ENCODE measurements around the gene CCSAP. TPM values are rescaled to one million over a fixed set of nuclear protein-coding genes. Genes with fewer than 3 reads are reported as not detected.
A peak's percentile ranks its signal among the peaks of the same experiment; 100 is the strongest.
"Not testable (repeated sequence)": the region's sequence is repeated elsewhere in the genome, so short reads cannot be mapped to it uniquely, and the experiment has no call there.

CCSAP gene
- total RNA-seq, 2 experiments from 2014 or later, result 7.9 to 8.4 TPM

DNA sequence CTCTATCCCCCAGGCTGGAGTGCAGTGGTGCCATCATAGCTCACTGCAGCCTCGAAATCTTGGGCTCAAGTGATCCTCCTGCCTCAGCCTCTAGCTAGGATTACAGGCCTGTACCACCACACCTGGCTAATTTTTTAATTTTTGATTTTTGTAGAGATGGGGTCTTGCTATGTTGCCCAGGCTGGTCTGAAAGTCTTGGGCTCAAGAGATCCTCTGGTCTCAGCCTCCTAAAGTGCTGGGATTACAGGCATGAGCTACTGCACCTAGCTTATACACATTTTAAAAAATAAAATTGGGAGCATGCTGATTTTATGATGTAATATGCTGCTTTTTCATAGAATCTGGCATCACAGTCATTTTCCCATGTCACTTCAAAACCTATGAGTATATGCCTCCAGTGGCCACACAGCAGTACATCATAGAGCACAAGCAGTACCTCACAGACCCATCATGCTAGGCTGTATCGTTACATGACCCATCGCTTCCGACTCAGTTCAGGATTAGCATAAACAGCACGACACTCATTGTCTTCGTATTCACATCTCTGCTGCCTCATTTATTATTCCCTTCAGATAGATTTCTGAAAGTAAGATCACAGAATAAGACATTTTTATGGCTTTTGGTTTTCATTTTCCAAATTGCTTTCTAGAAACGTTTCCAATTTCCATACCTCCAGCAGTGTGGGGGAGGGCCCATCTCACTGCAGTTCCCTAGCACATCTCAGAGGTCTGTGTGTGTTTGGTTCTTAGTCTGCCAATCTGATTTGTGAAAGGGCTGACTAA lies 35.9 kb upstream of the CCSAP start:
- POLR2A ChIA-PET, result interaction anchor here (0.6 kb wide), 1 partner anchor 214 kb away, joined by 3 read pairs; no protein-coding TSS in a partner anchor
- Mint-ChIP-seq H3K9me3 (ENCODE audit: low read depth) (no peaks in the 10 kb centered on the region), H3K27me3 (no peaks in the 10 kb centered on the region), H3K4me3 (no peak overlapping the region), H3K27ac (no peak overlapping the region), H3K36me3 (ENCODE audit: low read depth) (no peaks in the 10 kb centered on the region), H3K4me1 (no peaks in the 10 kb centered on the region)
- DNase-seq (no peak), ATAC-seq (peak; percentile 60)
- intact Hi-C loops (cut with DNase I, micrococcal nuclease), result no loop called here
- CTCF ChIA-PET, result interaction anchor here (0.8 kb wide), 1 partner anchor 151 kb away, joined by 3 read pairs; no protein-coding TSS in a partner anchor

DNA sequence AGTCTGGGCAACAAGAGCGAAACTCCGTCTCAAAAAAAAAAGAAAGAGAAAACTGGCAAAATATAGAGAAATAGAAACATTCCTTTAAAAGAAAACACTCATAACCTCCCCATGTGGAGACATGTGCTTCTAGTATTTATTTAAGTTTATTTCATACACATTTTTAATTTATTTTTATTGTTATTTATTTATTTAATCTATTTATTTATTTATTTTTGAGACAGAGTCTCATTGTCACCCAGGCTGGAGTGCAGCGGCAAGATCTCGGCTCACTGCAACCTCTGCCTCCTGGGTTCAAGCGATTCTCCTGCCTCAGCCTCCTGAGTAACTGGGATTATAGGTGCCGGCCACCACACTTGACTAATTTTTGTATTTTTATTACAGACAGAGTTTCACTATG lies 35.2 kb upstream of the CCSAP start:
- POLR2A ChIA-PET; DNase-seq; H3K4me1 Mint-ChIP-seq; H3K27me3 Mint-ChIP-seq; H3K27ac Mint-ChIP-seq; H3K4me3 Mint-ChIP-seq; ATAC-seq; intact Hi-C loops (cut with DNase I, micrococcal nuclease); H3K36me3 Mint-ChIP-seq (ENCODE audit: low read depth); H3K9me3 Mint-ChIP-seq (ENCODE audit: low read depth); CTCF ChIA-PET: not testable (repeated sequence)

DNA sequence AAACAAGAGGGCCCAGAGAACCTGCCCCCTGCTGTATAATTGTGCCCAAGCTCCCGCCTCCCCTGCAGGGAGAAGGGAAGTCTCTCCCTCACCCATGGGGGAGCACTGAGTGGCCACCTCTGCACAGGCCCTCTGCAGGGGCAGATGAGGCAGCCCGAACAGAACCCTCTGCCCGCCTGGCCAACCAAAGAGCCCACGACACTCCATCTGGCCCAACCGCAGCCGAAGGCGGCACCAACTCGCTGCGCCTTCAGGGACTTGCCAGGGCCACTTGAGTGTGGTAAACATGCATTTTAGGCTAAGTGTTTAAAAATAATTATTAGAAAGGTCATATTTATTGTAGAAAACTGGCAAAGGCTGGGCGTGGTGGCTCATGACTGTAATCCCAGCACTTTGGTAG lies 34.6 kb upstream of the CCSAP start:
- H3K27me3 Mint-ChIP-seq, result no peaks in the 10 kb centered on the region
- H3K9me3 Mint-ChIP-seq (ENCODE audit: low read depth), result no peaks in the 10 kb centered on the region
- H3K27ac Mint-ChIP-seq, result no peak overlapping the region
- no peaks in the 10 kb centered on the region for H3K4me1 Mint-ChIP-seq
- DNase-seq (no peak), ATAC-seq (no peak)
- ChIA-PET POLR2A (no interaction called here), CTCF (no interaction called here)
- H3K36me3 Mint-ChIP-seq (ENCODE audit: low read depth), result no peaks in the 10 kb centered on the region
- intact Hi-C loops (cut with DNase I, micrococcal nuclease), result no loop called here
- no peak overlapping the region for H3K4me3 Mint-ChIP-seq

DNA sequence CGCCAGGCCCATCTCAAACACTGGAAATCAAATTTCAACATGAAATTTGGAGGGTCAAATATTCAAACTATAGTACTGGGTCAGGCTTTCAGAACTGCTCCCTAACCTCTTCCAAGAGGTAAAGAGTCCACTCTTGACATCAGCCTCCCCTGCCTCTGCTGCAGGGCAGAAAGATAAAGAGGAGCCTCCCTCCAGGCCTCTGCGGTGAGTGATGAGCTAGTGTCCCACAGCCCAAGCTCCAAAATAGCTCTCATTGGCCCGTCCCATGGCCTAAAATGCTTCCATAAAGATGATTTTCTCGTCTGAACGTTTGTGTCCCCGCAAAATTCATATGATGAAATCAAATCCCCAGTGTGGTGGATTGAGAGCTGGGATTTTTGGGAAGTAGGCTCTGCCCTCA lies 33.7 kb upstream of the CCSAP start:
- CTCF ChIA-PET, result interaction anchor here (0.5 kb wide), 1 partner anchor 140 kb away, joined by 3 read pairs; no protein-coding TSS in a partner anchor
- H3K36me3 Mint-ChIP-seq (ENCODE audit: low read depth), result no peaks in the 10 kb centered on the region
- no peaks in the 10 kb centered on the region for H3K27me3 Mint-ChIP-seq
- intact Hi-C loops (cut with DNase I, micrococcal nuclease), result no loop called here
- POLR2A ChIA-PET, result no interaction called here
- no peaks in the 10 kb centered on the region for H3K4me1 Mint-ChIP-seq
- H3K27ac Mint-ChIP-seq, result no peak overlapping the region
- no peak for DNase-seq
- no peak overlapping the region for H3K4me3 Mint-ChIP-seq
- H3K9me3 Mint-ChIP-seq (ENCODE audit: low read depth), result no peaks in the 10 kb centered on the region
- ATAC-seq, result no peak

DNA sequence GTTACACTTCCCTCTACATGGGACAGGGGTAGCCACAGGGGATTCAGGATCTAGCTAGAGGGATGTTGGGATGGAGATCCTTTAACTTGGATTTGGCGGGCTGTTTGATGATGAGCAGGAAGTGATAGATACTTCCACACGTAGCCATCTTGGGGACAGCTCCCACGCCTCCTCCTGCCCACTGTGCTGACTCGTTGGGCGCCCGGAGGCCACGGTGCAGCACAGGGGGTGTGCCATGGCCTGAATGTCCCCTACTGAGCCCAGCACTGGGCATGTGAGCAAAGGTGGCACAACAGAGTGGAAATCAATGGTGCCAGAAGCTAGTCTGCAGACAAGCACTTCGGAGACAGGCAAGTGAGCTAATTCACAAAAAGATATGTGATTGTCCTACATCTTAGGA lies 31.6 kb upstream of the CCSAP start:
- no peaks in the 10 kb centered on the region for H3K36me3 Mint-ChIP-seq (ENCODE audit: low read depth)
- H3K4me1 Mint-ChIP-seq, result no peaks in the 10 kb centered on the region
- CTCF ChIA-PET, result interaction anchor here (1.0 kb wide), 1 partner anchor 116 kb away, joined by 5 read pairs; no protein-coding TSS in a partner anchor
- peaks cover 3% of the 10 kb centered on the region for H3K27me3 Mint-ChIP-seq
- H3K27ac Mint-ChIP-seq, result no peak overlapping the region
- no peak for DNase-seq
- H3K4me3 Mint-ChIP-seq, result no peak overlapping the region
- intact Hi-C loops (cut with DNase I, micrococcal nuclease), result no loop called here
- POLR2A ChIA-PET, result no interaction called here
- no peaks in the 10 kb centered on the region for H3K9me3 Mint-ChIP-seq (ENCODE audit: low read depth)
- no peak for ATAC-seq

DNA sequence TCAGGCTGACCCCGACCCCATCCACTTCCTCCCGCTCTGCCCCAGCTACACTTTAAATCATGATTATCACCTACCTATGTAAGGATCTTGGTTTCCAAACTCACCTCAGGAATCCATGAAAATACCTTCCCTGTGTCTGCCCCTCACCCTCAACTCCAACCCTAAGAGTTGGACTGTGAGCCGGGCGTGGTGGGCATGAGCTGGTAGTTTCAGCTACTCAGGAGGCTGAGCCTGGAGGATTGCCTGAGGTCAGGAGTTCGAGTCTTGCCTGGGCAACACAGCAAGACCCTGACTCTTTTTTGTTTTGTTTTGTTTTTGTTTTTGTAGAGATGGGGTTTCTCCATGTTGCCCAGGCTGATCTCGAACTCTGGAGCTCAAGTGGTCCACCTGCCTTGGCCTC lies 30.5 kb upstream of the CCSAP start:
- Mint-ChIP-seq H3K36me3 (ENCODE audit: low read depth) (no peaks in the 10 kb centered on the region), H3K4me3 (no peak overlapping the region), H3K9me3 (ENCODE audit: low read depth) (no peaks in the 10 kb centered on the region), H3K27ac (no peak overlapping the region), H3K27me3 (peaks cover 3% of the 10 kb centered on the region), H3K4me1 (no peaks in the 10 kb centered on the region)
- intact Hi-C loops (cut with DNase I, micrococcal nuclease), result no loop called here
- ATAC-seq, result no peak
- DNase-seq, result no peak
- ChIA-PET CTCF (no interaction called here), POLR2A (no interaction called here)

DNA sequence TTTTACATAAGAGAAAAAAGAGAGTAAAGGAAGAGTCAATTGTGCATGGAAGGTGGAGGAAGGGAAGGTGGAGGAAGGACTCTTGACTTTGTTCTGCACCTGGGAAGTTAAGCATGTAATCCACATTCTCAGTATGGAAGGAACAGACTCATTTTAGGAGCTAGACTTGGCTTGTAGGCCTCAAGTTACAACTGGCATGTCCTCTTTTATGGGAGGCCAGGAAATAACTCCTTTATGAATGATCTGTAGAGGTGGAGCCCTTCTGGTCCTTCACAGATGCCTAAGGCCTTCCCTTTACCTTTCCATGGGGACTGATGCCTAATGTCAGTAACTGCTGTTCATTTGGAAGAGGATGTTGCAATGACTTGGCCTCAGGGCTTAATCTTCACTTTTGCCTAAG lies 29.4 kb upstream of the CCSAP start:
- no peaks in the 10 kb centered on the region for H3K9me3 Mint-ChIP-seq (ENCODE audit: low read depth)
- no peak overlapping the region for H3K4me3 Mint-ChIP-seq
- intact Hi-C loops (cut with DNase I, micrococcal nuclease), result no loop called here
- no peaks in the 10 kb centered on the region for H3K36me3 Mint-ChIP-seq (ENCODE audit: low read depth)
- no peaks in the 10 kb centered on the region for H3K4me1 Mint-ChIP-seq
- H3K27ac Mint-ChIP-seq, result no peak overlapping the region
- ATAC-seq (no peak), DNase-seq (no peak)
- ChIA-PET CTCF (interaction anchor here (0.5 kb wide), 1 partner anchor 13 kb away, joined by 3 read pairs; no protein-coding TSS in a partner anchor), POLR2A (no interaction called here)
- peaks cover 6% of the 10 kb centered on the region for H3K27me3 Mint-ChIP-seq

DNA sequence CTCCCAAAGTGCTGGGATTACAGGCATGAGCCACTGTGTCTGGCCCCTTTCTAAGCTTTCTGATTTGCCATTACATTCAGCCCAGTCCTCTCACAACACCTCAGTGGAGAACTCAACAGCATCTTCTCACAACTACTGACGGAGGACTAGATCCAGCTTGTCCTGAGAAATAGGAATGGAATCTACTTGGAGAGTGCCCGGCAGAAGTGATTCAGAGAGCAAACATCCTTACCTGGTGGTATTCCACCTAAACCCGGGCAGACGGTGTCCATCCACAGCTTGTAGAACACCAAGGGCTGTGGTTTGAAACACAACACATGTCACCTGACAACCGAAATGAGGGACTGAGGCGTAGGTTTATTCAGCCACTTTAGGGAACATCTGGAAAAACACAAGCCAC lies 28.8 kb upstream of the CCSAP start:
- POLR2A ChIA-PET, result no interaction called here
- intact Hi-C loops (cut with DNase I, micrococcal nuclease), result no loop called here
- DNase-seq (no peak), ATAC-seq (no peak)
- Mint-ChIP-seq H3K4me1 (no peaks in the 10 kb centered on the region), H3K27ac (no peak overlapping the region), H3K4me3 (no peak overlapping the region), H3K27me3 (peaks cover 6% of the 10 kb centered on the region), H3K36me3 (ENCODE audit: low read depth) (no peaks in the 10 kb centered on the region), H3K9me3 (ENCODE audit: low read depth) (no peaks in the 10 kb centered on the region)
- CTCF ChIA-PET, result interaction anchor here (0.5 kb wide), 1 partner anchor 712 kb away, joined by 3 read pairs; no protein-coding TSS in a partner anchor

DNA sequence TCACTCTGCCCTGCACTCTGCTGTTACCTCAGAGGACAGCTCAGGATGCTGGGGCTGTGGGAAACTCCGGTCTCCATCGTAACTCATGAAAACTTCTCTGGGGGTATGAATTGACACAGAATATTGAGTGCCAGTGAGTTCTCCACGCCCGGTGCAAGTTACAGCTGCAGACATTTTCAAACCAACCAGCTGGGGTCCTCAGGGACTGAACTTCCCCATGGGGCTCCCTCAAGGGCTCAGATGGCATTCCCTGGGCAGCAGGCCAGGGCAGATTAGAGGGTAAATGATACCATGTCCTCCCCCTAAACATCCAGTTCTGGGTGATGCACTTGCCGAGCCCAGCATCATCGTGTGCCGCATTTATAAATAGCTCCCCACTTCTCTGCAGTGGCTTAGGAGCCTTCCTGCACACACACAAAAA lies 27.8 kb upstream of the CCSAP start:
- ChIA-PET CTCF (interaction anchor here (1.1 kb wide), 1 partner anchor 9 kb away, joined by 3 read pairs; no protein-coding TSS in a partner anchor), POLR2A (no interaction called here)
- no peaks in the 10 kb centered on the region for H3K9me3 Mint-ChIP-seq (ENCODE audit: low read depth)
- peaks cover 6% of the 10 kb centered on the region for H3K27me3 Mint-ChIP-seq
- no peaks in the 10 kb centered on the region for H3K36me3 Mint-ChIP-seq (ENCODE audit: low read depth)
- intact Hi-C loops (cut with DNase I, micrococcal nuclease), result no loop called here
- ATAC-seq (no peak), DNase-seq (no peak)
- H3K4me3 Mint-ChIP-seq, result no peak overlapping the region
- no peak overlapping the region for H3K27ac Mint-ChIP-seq
- no peaks in the 10 kb centered on the region for H3K4me1 Mint-ChIP-seq

DNA sequence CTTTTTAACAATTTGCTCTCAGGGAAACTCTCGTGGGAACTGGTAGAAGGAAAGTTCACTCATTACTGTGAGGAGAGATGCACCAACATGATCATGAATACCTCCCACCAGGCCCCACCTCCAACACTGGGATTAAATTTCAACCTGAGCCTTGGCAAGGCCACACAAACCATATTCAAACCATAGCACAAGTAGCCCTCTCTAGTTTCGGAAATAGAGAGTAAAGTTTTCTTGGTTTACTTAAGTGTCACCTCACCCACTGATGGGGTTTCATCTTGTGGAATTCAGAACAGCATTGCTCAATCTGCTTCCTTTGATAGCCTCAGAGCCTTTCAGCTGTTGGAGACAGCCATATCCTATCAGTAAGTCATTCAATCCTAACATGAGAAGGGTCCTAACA lies 25.5 kb upstream of the CCSAP start:
- ChIA-PET POLR2A (no interaction called here), CTCF (no interaction called here)
- H3K9me3 Mint-ChIP-seq (ENCODE audit: low read depth), result no peaks in the 10 kb centered on the region
- no peak overlapping the region for H3K4me3 Mint-ChIP-seq
- no peak for DNase-seq
- no peaks in the 10 kb centered on the region for H3K4me1 Mint-ChIP-seq
- no peak overlapping the region for H3K27ac Mint-ChIP-seq
- intact Hi-C loops (cut with DNase I, micrococcal nuclease), result no loop called here
- H3K36me3 Mint-ChIP-seq (ENCODE audit: low read depth), result no peaks in the 10 kb centered on the region
- H3K27me3 Mint-ChIP-seq, result peaks cover 9% of the 10 kb centered on the region
- ATAC-seq, result no peak

DNA sequence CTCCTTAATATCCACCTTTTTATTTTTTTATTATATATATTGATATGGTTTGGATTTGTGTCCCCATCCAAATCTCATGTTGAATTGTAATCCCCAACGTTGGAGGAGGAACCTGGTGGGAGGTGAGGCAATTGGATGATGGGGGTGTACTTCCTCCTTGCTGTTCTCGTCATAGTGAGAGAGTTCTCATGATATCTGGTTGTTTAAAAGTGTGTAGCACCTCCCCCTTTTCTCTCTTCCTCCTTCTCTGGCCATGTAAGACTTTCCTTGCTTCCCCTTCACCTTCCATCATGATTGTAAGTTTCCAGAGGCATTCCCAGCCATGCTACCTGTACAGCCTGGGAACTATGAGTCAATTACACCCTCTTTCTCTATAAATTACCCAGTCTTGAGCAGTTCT lies 22.7 kb upstream of the CCSAP start:
- ATAC-seq (no peak), DNase-seq (no peak)
- Mint-ChIP-seq H3K27me3 (peaks cover 6% of the 10 kb centered on the region), H3K9me3 (ENCODE audit: low read depth) (no peaks in the 10 kb centered on the region), H3K4me3 (no peak overlapping the region), H3K4me1 (no peaks in the 10 kb centered on the region), H3K27ac (no peak overlapping the region), H3K36me3 (ENCODE audit: low read depth) (no peaks in the 10 kb centered on the region)
- POLR2A ChIA-PET, result no interaction called here
- intact Hi-C loops (cut with DNase I, micrococcal nuclease), result no loop called here
- CTCF ChIA-PET, result interaction anchor here (0.6 kb wide), 1 partner anchor 230 kb away, joined by 3 read pairs; no protein-coding TSS in a partner anchor

DNA sequence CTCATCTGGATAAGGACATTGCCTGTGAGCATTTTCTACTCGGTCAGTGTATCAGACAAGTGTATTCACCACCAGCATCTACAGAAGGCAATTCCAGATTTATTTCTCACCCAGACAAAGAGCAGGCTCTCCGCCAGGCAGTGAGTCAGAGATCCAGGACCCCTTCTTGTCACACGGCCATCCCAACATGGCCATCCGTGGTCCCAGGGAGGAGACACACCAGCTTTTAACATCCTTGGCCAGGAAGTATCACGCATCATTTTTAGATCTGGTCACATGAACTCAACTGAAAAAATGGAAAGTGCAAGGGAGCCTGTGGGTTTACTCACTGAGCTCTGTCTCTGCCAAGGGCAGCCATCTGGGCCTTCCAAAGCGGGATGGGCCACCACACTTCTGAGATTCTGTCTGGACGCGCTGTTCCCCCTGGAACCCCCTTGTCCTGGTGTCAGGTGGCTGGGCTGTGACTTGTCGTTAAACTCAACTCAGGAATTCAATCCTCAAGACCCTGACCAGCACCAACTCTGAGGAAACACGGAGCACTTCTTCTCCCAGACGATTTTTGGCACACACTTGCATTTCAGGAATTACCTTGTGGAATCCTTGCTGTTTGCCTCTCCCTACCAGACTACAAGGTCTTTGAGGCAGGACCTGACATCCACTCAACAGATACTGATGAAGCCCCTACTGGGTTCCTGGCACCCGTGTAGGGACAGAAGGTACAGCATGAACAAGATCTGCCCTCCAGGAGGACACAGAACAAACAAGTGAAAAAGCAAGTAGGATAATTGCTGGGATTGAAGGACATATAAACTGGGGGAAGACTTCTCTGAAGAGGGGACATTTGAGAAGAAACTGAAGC lies 21.6 kb upstream of the CCSAP start:
- ATAC-seq, result no peak
- no peak for DNase-seq
- CTCF ChIA-PET, result no interaction called here
- peaks cover 12% of the 10 kb centered on the region for H3K27me3 Mint-ChIP-seq
- intact Hi-C loops (cut with DNase I, micrococcal nuclease), result no loop called here
- H3K9me3 Mint-ChIP-seq (ENCODE audit: low read depth), result no peaks in the 10 kb centered on the region
- H3K4me3 Mint-ChIP-seq, result no peak overlapping the region
- H3K4me1 Mint-ChIP-seq, result no peaks in the 10 kb centered on the region
- POLR2A ChIA-PET, result no interaction called here
- H3K36me3 Mint-ChIP-seq (ENCODE audit: low read depth), result no peaks in the 10 kb centered on the region
- no peak overlapping the region for H3K27ac Mint-ChIP-seq

Measured in activated CD4-positive, alpha-beta T cell treated with anti-CD3 and anti-CD28 coated beads for 36 hours (primary cell).